Adrenal gland (tissue), 5 donors: ENCODE measurements around the gene PSTK.

Experiments used
- CTCF ChIP-seq, 6 experiments: fragments of 450-650 bp in 4 of 6; fragments of 200-600 bp in 2 of 6; sonication (generic) in 1 of 6; IDR thresholded peaks; 1 replicate in 5 of 6; 2 replicates in 1 of 6; pipeline versions ENCODE4 v1.5.1 to v1.8.0; 2016 to 2021; ENCODE audit warnings: antibody characterized with exemption in 6 of 6, mild to moderate bottlenecking in 2 of 6, moderate library complexity in 1 of 6
- POLR2A ChIP-seq, 2 donors: fragments of 450-650 bp; IDR thresholded peaks; one replicate each; pipeline ENCODE4 v1.6.1; 2017; ENCODE audit warnings: antibody characterized with exemption in 2 of 2, mild to moderate bottlenecking in 2 of 2, moderate library complexity in 1 of 2
- donor health status: DM: no; HTN: no; CAD: no.

DNA sequence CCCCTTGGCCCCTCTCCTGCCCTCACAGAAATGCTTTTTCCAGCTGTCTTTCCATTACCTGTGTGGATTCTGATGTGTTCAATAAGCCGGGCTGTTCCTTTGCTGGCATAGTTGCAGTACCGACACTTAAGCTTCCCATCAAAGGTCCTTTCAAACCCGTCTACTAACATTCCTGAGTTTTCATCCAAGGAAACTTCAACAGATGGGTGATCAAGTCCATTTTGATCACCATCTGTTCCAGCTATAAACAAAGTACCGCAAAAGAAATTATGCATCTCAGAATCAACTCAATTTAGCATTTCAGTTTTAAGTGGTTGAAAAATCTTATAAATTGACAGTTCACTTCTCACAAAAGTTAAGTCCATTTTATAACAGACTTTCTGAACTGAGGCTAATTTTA, 15.7 kb downstream of the PSTK start:
- TF ChIP-seq POLR2A (IDR thresholded peaks at IDR 0.05), result no peak
- TF ChIP-seq CTCF (IDR thresholded peaks at IDR 0.05), result no peak
